ENCODE data around the gene NEMP1.

Gene NEMP1

DNA sequence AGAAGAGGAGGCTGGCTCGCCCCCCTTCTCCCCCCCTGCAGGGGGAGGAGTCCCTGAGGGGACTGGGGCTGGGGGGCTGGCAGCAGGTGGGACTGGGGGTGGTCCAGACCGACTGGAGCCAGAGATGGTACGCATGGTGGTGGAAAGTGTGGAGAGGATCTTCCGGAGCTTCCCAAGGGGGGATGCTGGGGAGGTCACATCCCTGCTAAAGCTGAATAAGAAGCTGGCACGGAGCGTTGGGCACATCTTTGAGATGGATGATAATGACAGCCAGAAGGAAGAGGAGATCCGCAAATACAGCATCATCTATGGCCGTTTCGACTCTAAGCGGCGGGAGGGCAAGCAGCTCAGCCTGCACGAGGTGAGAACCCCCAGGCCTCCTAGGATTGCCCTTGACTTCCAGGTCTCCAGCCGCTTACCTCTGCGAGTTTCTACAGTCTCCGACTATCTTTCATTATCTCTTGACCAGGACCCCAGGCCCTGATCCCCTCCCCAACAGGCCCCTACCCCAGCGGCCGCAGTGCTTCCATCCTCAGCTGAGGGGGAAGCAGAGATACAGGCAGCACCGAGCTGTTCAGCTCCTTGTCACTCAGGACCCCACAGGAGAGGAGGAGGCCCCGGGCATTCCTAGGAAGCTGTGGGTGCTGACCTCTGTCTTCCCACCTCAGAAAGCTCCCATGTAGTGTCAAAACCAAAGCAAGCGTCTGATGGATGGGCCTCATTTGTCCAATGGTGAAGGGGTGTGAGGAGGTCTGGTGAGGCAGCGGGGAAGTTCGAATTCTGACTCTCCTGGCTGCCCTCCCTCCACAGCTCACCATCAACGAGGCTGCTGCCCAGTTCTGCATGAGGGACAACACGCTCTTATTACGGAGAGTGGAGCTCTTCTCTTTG is 13.3 kb upstream of the NEMP1 start:
- no peak for DNase-seq (ENCODE audit: low spot score)
- TF ChIP-seq, protein P1, sequence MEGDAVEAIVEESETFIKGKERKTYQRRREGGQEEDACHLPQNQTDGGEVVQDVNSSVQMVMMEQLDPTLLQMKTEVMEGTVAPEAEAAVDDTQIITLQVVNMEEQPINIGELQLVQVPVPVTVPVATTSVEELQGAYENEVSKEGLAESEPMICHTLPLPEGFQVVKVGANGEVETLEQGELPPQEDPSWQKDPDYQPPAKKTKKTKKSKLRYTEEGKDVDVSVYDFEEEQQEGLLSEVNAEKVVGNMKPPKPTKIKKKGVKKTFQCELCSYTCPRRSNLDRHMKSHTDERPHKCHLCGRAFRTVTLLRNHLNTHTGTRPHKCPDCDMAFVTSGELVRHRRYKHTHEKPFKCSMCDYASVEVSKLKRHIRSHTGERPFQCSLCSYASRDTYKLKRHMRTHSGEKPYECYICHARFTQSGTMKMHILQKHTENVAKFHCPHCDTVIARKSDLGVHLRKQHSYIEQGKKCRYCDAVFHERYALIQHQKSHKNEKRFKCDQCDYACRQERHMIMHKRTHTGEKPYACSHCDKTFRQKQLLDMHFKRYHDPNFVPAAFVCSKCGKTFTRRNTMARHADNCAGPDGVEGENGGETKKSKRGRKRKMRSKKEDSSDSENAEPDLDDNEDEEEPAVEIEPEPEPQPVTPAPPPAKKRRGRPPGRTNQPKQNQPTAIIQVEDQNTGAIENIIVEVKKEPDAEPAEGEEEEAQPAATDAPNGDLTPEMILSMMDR (IDR thresholded peaks at IDR 0.05; ENCODE audit: extremely low read depth, missing control alignments): no peak

DNA sequence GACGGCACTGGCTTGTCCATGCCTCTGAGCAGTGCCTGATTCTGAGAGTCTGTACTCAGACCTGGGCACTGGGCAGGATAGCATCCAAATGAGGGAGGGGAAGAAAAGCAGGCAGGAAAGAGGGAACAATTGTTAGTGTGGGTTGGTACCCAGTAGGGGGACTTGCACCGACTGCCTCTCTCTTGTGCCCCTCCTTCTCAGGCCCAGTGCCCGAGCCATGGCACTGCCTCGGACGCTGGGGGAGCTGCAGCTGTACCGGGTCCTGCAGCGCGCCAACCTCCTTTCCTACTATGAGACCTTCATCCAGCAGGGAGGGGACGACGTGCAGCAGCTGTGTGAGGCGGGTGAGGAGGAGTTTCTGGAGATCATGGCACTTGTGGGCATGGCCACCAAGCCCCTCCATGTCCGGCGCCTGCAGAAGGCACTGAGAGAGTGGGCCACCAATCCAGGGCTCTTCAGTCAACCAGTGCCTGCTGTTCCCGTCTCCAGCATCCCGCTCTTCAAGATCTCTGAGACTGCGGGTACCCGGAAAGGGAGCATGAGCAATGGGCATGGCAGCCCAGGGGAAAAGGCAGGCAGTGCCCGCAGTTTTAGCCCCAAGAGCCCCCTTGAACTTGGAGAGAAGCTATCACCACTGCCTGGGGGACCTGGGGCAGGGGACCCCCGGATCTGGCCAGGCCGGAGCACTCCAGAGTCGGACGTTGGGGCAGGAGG is 12.5 kb upstream of the NEMP1 start:
- TF ChIP-seq, protein P1 (IDR thresholded peaks at IDR 0.05; ENCODE audit: extremely low read depth, missing control alignments): no peak
- peak; percentile 2 for DNase-seq (ENCODE audit: low spot score)

DNA sequence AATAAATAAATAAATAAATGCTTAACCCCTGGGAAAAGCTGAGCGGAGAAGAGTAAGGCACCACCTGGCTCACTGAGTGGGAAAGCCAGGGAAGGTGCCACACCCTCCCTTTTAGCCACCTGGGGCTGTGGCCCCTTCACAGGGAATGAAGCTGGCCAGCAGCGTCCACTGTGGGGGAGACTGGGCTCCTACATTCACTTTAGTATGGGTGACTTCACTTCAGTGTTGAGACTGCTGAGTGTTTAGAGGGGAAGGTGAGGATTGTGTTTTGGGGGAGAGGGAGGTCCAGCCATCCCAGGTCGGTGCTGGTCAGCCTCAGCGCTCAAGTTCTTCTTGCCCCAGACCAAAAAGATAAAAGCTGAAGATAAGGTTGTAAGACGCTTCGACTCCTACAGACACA is 11.9 kb upstream of the NEMP1 start:
- DNase-seq (ENCODE audit: low spot score): peak; percentile 4
- TF ChIP-seq, protein P1 (IDR thresholded peaks at IDR 0.05; ENCODE audit: extremely low read depth, missing control alignments): no peak

DNA sequence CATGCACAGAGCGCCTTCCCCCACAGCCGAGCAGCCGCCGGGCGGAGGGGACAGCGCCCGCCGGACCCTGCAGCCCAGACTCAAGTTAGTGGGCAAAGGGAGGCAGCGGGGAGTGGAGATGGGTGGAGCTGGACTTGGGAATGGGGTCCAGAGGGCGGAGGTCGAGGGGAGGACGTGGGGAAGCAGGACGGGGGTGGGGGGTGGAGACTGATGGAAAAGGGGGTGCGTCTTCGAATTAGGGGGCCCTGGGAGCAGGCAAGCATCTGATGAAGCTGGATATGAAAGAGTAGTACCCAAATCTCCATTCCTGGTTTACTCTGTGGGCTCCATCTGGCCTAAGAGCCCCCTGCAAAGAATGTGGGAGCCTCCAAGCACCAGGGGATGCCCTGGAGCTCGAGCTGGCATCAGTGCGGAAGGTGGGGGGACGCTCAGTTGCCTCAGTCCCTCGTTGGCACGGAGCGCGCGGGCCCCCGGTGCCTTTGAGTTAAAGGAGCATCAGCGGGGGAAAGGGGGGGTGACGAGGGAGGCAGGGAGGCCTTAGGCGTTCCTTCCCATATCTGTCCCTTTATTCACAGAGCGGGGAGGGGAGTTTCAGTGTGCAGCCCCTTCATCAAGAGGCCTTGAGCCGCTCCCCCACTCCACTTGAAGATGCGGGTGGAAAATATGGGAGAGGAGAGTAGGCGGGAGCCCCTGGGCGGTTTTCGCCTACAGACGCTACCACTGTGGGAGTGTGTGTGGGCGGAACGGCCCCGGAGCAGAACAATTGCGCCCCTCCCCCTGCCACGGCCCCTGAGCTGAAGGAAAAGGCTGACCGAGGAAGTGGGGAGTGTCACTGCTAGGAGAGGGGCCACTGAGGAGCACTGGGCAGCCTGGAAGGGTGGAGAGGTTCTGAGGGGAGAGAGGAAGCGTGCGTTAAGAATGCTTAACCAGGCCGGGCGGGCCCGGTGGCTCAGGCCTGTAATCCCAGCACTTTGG is 11.0 kb upstream of the NEMP1 start:
- TF ChIP-seq, protein P1 (IDR thresholded peaks at IDR 0.05; ENCODE audit: extremely low read depth, missing control alignments): no peak
- peak; percentile 39 for DNase-seq (ENCODE audit: low spot score)

DNA sequence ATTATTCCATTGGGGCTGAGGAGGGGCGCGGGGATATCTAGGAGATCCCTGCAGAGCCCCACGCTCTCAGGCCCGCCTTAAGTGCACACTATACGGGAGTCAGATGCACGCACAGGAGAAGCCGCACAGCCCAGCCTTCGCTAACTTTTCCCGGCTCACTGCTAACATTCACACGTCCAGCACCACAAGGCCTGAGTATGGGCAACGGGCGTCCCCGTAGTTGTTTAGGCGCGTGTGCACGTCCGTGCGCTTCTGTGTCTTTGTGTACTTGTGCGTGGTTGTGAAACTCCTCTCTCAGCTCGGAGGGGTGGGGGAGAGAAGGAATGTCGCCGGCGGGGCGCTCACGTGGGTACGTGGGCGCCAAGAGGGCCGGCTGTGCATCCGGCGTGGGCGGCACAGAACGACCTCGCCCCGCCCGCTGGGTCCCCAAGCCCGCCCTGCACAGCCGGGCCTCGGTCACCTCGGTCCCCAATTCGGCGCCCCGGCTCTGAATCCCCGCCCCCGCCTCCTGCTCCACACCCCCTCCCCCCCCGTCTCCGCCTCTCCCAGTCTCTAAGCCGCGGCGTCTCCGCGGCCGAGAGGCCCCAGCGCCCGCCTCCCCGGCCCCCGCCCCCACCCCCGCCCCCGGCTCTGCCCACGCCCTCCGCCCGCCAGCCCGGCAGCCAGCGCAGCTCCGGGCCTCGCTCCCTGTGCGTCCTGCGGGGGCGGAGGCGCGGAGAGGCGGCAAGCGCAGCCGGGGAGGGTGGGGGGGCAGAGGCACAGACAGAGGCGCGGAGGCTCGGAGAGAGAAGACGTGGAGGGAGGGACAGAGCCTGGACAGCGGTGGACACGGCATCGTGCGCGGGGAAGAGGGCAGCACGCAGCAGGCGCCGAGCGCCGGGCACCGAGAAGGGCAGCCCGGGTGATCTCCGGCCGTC is 10.0 kb upstream of the NEMP1 start, which contains the start of gene NAB2:
NAB2 (plus strand) TSS at position 761 of the 917 bp plus-strand sequence. CDS start 158 bp downstream, outside the sequence.
- TF ChIP-seq, protein P1 (IDR thresholded peaks at IDR 0.05; ENCODE audit: extremely low read depth, missing control alignments): no peak
- DNase-seq (ENCODE audit: low spot score): peak; percentile 95

DNA sequence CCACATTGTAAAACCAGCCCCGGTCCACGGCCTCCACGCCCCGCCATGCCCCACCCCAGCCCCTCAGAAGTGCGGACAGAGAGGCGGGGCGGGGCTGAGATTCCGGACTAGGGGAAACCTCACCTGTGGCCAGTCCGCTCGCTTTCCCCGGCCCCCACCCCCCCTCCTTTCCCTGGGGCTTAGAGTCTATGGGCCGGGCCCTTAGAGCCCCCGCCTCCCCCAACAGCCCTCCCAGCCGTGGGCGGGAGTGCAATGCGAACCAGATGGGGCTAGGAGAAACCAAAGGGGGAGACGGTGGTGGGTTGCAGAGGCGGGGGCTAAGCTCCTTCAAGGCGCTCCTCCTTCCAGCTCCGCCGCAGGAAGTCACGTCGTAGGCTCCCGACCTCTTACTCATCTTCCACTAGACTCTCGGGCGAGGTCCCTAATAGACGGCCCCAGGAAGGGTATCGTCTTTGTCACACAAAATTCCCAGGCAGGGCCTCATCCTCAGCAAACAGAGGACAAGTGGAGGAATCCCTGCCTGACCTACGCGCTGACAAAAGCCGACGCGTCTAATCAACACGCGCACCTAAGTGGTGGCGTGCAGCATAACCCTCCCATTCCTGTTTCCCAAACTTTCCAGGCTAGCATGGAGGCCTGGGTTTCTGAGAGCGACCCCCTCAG is 9.2 kb upstream of the NEMP1 start:
- TF ChIP-seq, protein P1 (IDR thresholded peaks at IDR 0.05; ENCODE audit: extremely low read depth, missing control alignments): no peak

More for the DNA sequence above, 9.2 kb upstream of the NEMP1 start:
- peak; percentile 89 for DNase-seq (ENCODE audit: low spot score)
